Endothelial cell of umbilical vein (primary cell): ENCODE results near the gene FRA10AC1. TPM values are rescaled to one million over a fixed set of nuclear protein-coding genes. Genes with fewer than 3 reads are reported as not detected.

Experiments used
- BruUV-seq: library from RNA; stranded (reverse); fragments of 400-500 nt; replicated peaks from 2 replicates; lab custom pipeline; 2021; lab: Mats Ljungman, UMichigan
- CTCF ChIA-PET: fragments of 300-600, 350-600 bp; sonication (Branson Sonifier 250); formaldehyde crosslinking; loops from one replicate; lab custom pipeline; 2021; ENCODE audit warnings: antibody characterized with exemption, inconsistent platforms; lab: Charles Lee
- POLR2A ChIA-PET: fragments of 300-600, 350-600 bp; sonication (Branson Sonifier 250); formaldehyde crosslinking; loops from one replicate; lab custom pipeline; 2021; ENCODE audit warnings: antibody characterized with exemption, inconsistent platforms; lab: Charles Lee
- DNase-seq: peaks from one replicate; pipeline ENCODE4 v3.0.0-alpha.2; 2011; ENCODE audit warnings: low read depth, low spot score
- FAIRE-seq: peaks from 2 replicates; lab custom pipeline; 2011; peaks lifted over from hg19 to GRCh38; lab: Jason Lieb, UNC
- H2AFZ ChIP-seq: 2 replicates; pipeline ENCODE4 v1.6.0; 2012; ENCODE audit warnings: low read depth, low read length, control low read depth, inconsistent platforms
- H3K27ac ChIP-seq: 2 replicates; pipeline ENCODE4 v1.5.1; 2011; ENCODE audit warnings: low read depth, mild to moderate bottlenecking, control low read depth, low read length, moderate library complexity; ENCODE audit not compliant: insufficient read depth
- H3K27me3 ChIP-seq, 2 experiments: 2 replicates each; pipeline versions ENCODE4 v1.6.0 to v1.6.1; 2011; ENCODE audit warnings: low read length in 2 of 2, mixed read lengths in 1 of 2; ENCODE audit not compliant: control insufficient read depth in 2 of 2, insufficient read depth in 2 of 2
- H3K36me3 ChIP-seq, 2 experiments: 2 replicates in 1 of 2; 3 replicates in 1 of 2; pipeline ENCODE4 v1.5.1; 2011; ENCODE audit warnings: low read length in 2 of 2, mild to moderate bottlenecking in 1 of 2, moderate library complexity in 1 of 2; ENCODE audit not compliant: control insufficient read depth in 2 of 2, insufficient read depth in 2 of 2; ENCODE audit errors: extremely low read depth in 1 of 2
- H3K4me1 ChIP-seq: 3 replicates; pipeline ENCODE4 v1.5.1; 2011; ENCODE audit warnings: mild to moderate bottlenecking, low read length; ENCODE audit not compliant: control insufficient read depth, insufficient read depth; ENCODE audit errors: extremely low read depth
- H3K4me2 ChIP-seq: 2 replicates; pipeline ENCODE4 v1.6.1; 2011; ENCODE audit warnings: low read length, control low read depth, mixed read lengths; ENCODE audit not compliant: insufficient read depth
- H3K4me3 ChIP-seq, 3 experiments: fragments of 200-600 bp in 1 of 3; sonication (generic), shearing (Covaris generic) in 1 of 3; replicated peaks in 1 of 3; 2 replicates each; pipeline ENCODE4 v1.5.1; 2011 to 2016; ENCODE audit warnings: control low read depth in 3 of 3, low read length in 3 of 3, mild to moderate bottlenecking in 2 of 3, inconsistent platforms in 1 of 3, low read depth in 1 of 3, moderate library complexity in 1 of 3; ENCODE audit not compliant: insufficient read depth in 1 of 3
- H3K79me2 ChIP-seq: 2 replicates; pipeline ENCODE4 v1.6.0; 2012; ENCODE audit warnings: low read length, inconsistent platforms; ENCODE audit not compliant: control insufficient read depth, insufficient read depth
- H3K9ac ChIP-seq: replicated peaks from 2 replicates; pipeline ENCODE3; 2011; ENCODE audit warnings: low read length, control low read depth; ENCODE audit not compliant: insufficient read depth; ENCODE audit errors: extremely low read depth
- H3K9me1 ChIP-seq: replicated peaks from 3 replicates; pipeline ENCODE4 v1.6.0; 2011; ENCODE audit warnings: mild to moderate bottlenecking, low read length; ENCODE audit not compliant: control insufficient read depth, insufficient read depth; ENCODE audit errors: extremely low read depth
- H3K9me3 ChIP-seq: replicated peaks from 2 replicates; pipeline ENCODE4 v1.5.1; 2012; ENCODE audit warnings: low read length, inconsistent platforms; ENCODE audit not compliant: control insufficient read depth, insufficient read depth
- H4K20me1 ChIP-seq: replicated peaks from 2 replicates; pipeline ENCODE3; 2011; ENCODE audit warnings: mild to moderate bottlenecking, low read length; ENCODE audit not compliant: control insufficient read depth, insufficient read depth; ENCODE audit errors: extremely low read depth
- EZH2 ChIP-seq: IDR thresholded peaks from 2 replicates; pipeline ENCODE4 v1.6.1; 2012; ENCODE audit warnings: borderline replicate concordance, low read depth, mild to moderate bottlenecking, moderate library complexity, low read length, inconsistent platforms; ENCODE audit not compliant: severe bottlenecking
- FOS ChIP-seq: IDR thresholded peaks from 2 replicates; pipeline ENCODE4 v1.6.1; 2011; ENCODE audit warnings: mild to moderate bottlenecking, low read length, moderate library complexity, borderline replicate concordance; ENCODE audit not compliant: insufficient read depth
- GATA2 ChIP-seq: IDR thresholded peaks from 2 replicates; pipeline ENCODE4 v1.7.0; 2011; ENCODE audit warnings: low read depth, mild to moderate bottlenecking, moderate library complexity, mixed read lengths, low read length; ENCODE audit not compliant: insufficient read length, insufficient read depth
- JUN ChIP-seq: IDR thresholded peaks from 2 replicates; pipeline ENCODE4 v1.6.1; 2011; ENCODE audit warnings: borderline replicate concordance, low read depth; ENCODE audit not compliant: insufficient read length, insufficient read depth
- MAX ChIP-seq: IDR thresholded peaks from 2 replicates; pipeline ENCODE4 v1.6.1; 2011; ENCODE audit not compliant: insufficient read depth, insufficient read length
- MYC ChIP-seq: IDR thresholded peaks from one replicate; pipeline ENCODE4 v1.6.1; 2011; ENCODE audit warnings: mild to moderate bottlenecking, low read depth, low read length
- POLR2A ChIP-seq: IDR thresholded peaks from 2 replicates; pipeline ENCODE4 v1.6.1; 2012; ENCODE audit warnings: low read depth, mild to moderate bottlenecking, control low read depth, low read length
- POLR2AphosphoS5 ChIP-seq: IDR thresholded peaks from 2 replicates; pipeline ENCODE4 v1.6.1; 2012; ENCODE audit warnings: low read depth, mild to moderate bottlenecking, control low read depth, low read length, moderate library complexity; ENCODE audit not compliant: insufficient read depth
- dilution Hi-C: fragments of 300-500 bp; cut with MboI; formaldehyde crosslinking; loops from one replicate; pipeline ENCODE4 v1.15.0; 2019; ENCODE audit warnings: low sequenced_read_pairs; ENCODE audit not compliant: extremely low pct_ligation_motif_present
- intact Hi-C: fragments of 100-400 bp; cut with micrococcal nuclease; formaldehyde crosslinking; loops from one replicate; pipeline ENCODE4 v1.10.0; 2022
- polyA plus RNA-seq, 4 experiments: library from polyadenylated mRNA; depleted of rRNA in 3 of 4; stranded (reverse) in 3 of 4; unstranded in 1 of 4; fragments of >200 nt; gene quantifications; 2 replicates each; pipeline versions ENCODE4 v1.2.1 to v1.2.3, GENCODE V29; 2011 to 2012; ENCODE audit warnings: missing spikeins in 1 of 4
- total RNA-seq: library from RNA; stranded (reverse); gene quantifications from 2 replicates; pipeline ENCODE4 v1.2.3, GENCODE V29; 2021
- TF ChIP-seq, protein P1 (sequence below), 2 donors: IDR thresholded peaks; 1 replicate in 1 of 2; 2 replicates in 1 of 2; pipeline ENCODE4 v1.5.1; 2011; ENCODE audit warnings: low read length in 2 of 2, mild to moderate bottlenecking in 2 of 2, moderate library complexity in 2 of 2, control low read depth in 1 of 2, inconsistent platforms in 1 of 2, low read depth in 1 of 2; ENCODE audit not compliant: insufficient read depth in 1 of 2; ENCODE audit errors: extremely low read depth in 1 of 2

Gene FRA10AC1
- total and polyA plus RNA-seq, 2 donors (not counting 3 experiments of a cell fraction or from before 2014, with no cell fraction given), result 4.0 to 24.4 TPM

DNA sequence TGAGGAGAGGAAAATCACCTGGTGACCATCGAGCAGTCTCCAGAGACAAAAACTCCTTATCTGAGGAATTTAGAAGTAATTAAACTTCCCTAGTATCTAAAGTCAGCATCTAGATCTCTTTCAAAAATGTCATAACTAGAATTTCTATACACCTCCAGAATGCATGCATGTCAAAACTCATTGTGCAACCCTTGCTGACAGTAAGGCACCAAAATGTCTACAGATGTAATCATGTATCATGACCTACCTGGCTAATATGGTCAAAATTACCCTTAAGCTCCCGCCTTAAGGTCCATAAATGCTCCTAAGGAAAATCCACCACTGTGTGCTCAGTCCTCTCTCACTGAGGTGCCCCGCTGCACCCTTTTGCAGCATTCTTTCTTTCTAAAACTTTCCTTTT is 39.0 kb upstream of the FRA10AC1 start:
- Histone ChIP-seq H4K20me1 (no peaks in the 10 kb centered on the region), H3K36me3 (no peaks in the 10 kb centered on the region), H3K27ac (no peak overlapping the region), H3K4me2 (no peak overlapping the region), H3K79me2 (no peaks in the 10 kb centered on the region), H3K9me1 (no peaks in the 10 kb centered on the region), H2AFZ (no peak overlapping the region), H3K27me3 (peaks cover 0 to 4% of the 10 kb centered on the region in 2 experiments), H3K4me1 (no peaks in the 10 kb centered on the region), H3K4me3 (no peak overlapping the region), H3K9me3 (no peaks in the 10 kb centered on the region), H3K9ac (no peak overlapping the region)
- ChIA-PET POLR2A (no interaction called here), CTCF (no interaction called here)
- TF ChIP-seq, protein P1, sequence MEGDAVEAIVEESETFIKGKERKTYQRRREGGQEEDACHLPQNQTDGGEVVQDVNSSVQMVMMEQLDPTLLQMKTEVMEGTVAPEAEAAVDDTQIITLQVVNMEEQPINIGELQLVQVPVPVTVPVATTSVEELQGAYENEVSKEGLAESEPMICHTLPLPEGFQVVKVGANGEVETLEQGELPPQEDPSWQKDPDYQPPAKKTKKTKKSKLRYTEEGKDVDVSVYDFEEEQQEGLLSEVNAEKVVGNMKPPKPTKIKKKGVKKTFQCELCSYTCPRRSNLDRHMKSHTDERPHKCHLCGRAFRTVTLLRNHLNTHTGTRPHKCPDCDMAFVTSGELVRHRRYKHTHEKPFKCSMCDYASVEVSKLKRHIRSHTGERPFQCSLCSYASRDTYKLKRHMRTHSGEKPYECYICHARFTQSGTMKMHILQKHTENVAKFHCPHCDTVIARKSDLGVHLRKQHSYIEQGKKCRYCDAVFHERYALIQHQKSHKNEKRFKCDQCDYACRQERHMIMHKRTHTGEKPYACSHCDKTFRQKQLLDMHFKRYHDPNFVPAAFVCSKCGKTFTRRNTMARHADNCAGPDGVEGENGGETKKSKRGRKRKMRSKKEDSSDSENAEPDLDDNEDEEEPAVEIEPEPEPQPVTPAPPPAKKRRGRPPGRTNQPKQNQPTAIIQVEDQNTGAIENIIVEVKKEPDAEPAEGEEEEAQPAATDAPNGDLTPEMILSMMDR (IDR thresholded peaks at IDR 0.05; ENCODE audit: extremely low read depth in 1 of 2, insufficient read depth in 1 of 2, low read depth in 1 of 2, low read length in 2 of 2), result no peak
- no peak for TF ChIP-seq JUN
- no peak for TF ChIP-seq FOS
- no peak for TF ChIP-seq POLR2A
- TF ChIP-seq EZH2, result no peak
- no peak for TF ChIP-seq MYC
- TF ChIP-seq GATA2, result no peak
- TF ChIP-seq MAX, result no peak
- TF ChIP-seq POLR2AphosphoS5, result no peak
- DNase-seq (no peak), FAIRE-seq (no peak)
- intact Hi-C loops (no loop called here), dilution Hi-C loops (no loop called here)
- no TSS peak for BruUV-seq
